Measurements from ENCODE around the gene PRKAB1. TPM values are rescaled to one million over a fixed set of nuclear protein-coding genes. Genes with fewer than 3 reads are reported as not detected.

The PRKAB1 gene
- total RNA-seq, 4 donors from 2014 or later, result 23.3 to 137 (median 37.2) TPM

GRCh38 chr12:119627019-119627643 lies 40.8 kb upstream of the PRKAB1 start:
- ATAC-seq, result no peak
- TF ChIP-seq EP300 (IDR thresholded peaks at IDR 0.05) (no peak), POLR2A (IDR thresholded peaks at IDR 0.05) (no peak), POLR2AphosphoS5 (IDR thresholded peaks at IDR 0.05) (no peak)
- TF ChIP-seq, protein P1, sequence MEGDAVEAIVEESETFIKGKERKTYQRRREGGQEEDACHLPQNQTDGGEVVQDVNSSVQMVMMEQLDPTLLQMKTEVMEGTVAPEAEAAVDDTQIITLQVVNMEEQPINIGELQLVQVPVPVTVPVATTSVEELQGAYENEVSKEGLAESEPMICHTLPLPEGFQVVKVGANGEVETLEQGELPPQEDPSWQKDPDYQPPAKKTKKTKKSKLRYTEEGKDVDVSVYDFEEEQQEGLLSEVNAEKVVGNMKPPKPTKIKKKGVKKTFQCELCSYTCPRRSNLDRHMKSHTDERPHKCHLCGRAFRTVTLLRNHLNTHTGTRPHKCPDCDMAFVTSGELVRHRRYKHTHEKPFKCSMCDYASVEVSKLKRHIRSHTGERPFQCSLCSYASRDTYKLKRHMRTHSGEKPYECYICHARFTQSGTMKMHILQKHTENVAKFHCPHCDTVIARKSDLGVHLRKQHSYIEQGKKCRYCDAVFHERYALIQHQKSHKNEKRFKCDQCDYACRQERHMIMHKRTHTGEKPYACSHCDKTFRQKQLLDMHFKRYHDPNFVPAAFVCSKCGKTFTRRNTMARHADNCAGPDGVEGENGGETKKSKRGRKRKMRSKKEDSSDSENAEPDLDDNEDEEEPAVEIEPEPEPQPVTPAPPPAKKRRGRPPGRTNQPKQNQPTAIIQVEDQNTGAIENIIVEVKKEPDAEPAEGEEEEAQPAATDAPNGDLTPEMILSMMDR (IDR thresholded peaks at IDR 0.05), result no peak
- peaks cover 20% of the 10 kb centered on the region for H3K27me3 ChIP-seq
- no peak overlapping the region for H3K27ac ChIP-seq
- no peaks in the 10 kb centered on the region for H3K36me3 ChIP-seq
- no peak overlapping the region for H3K4me3 ChIP-seq
- H3K9me3 ChIP-seq, result no peaks in the 10 kb centered on the region
- 55 to 72% methylated on average over 6 of the region's 6 CpGs for whole genome bisulfite sequencing, 2 donors (ENCODE audit: low coverage in 1 of 2)
- no peaks in the 10 kb centered on the region for H3K4me1 ChIP-seq

DNA sequence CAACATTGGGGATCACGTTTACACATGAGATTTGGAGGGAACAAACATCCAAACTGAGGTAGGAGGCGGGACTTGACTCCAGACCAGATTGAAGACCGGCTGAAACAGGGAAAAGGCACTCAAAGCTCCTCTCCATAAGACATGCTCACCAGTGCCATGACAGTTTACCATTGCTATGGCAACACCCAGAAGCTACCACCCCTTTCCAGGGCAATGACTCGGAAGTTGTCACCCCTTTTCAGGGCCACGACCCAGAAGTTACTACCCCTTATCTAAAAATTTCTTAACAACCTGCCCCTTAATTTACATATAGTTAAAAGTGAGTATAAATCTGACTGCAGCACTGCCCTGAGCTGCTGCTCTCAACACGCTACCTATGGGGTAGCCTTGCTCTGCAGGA lies 40.2 kb upstream of the PRKAB1 start:
- ATAC-seq, result no peak
- no peak overlapping the region for H3K4me3 ChIP-seq
- H3K4me1 ChIP-seq, result no peaks in the 10 kb centered on the region
- no peaks in the 10 kb centered on the region for H3K36me3 ChIP-seq
- peaks cover 20% of the 10 kb centered on the region for H3K27me3 ChIP-seq
- H3K9me3 ChIP-seq, result no peaks in the 10 kb centered on the region
- TF ChIP-seq POLR2A (IDR thresholded peaks at IDR 0.05) (no peak), POLR2AphosphoS5 (IDR thresholded peaks at IDR 0.05) (no peak), EP300 (IDR thresholded peaks at IDR 0.05) (no peak)
- TF ChIP-seq, protein P1 (IDR thresholded peaks at IDR 0.05), result no peak
- no peak overlapping the region for H3K27ac ChIP-seq
- 77 to 84% methylated on average over 5 to 6 of the region's 6 CpGs for WGBS, 2 donors (ENCODE audit: low coverage in 1 of 2)

DNA sequence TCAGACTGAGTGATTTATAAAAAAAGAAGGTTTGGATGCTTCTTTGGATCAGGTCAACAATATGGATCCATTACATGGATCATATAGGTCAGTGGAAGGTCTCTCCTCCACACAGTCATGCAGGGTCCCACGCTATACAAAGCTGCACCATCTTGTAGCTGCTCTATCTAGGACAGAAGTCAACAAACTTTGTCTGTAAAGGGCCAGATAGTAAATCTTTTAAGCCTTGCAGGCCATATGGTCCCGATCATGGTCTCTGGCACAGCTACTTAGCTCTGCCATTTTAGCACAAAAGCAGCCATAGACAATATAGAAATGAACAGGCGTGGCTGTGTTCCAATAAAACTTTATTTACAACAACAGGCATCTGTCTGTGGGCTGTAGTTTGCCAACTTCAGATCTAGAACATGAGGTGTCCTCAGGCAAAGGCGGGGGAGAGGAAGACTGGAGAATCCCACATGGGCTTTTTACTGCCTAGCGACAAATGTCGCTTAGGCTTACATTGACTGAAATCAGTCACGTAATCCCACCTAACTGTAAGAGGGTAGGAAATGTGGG lies 37.6 kb upstream of the PRKAB1 start:
- H3K27me3 ChIP-seq, result peaks cover 16% of the 10 kb centered on the region
- H3K27ac ChIP-seq, result no peak overlapping the region
- no peaks in the 10 kb centered on the region for H3K9me3 ChIP-seq
- ATAC-seq, result no peak
- H3K4me3 ChIP-seq, result no peak overlapping the region
- WGBS, 2 donors (ENCODE audit: low coverage in 1 of 2), result 86 to 90% methylated on average over 4 to 5 of the region's 7 CpGs
- H3K4me1 ChIP-seq, result no peaks in the 10 kb centered on the region
- TF ChIP-seq POLR2A (IDR thresholded peaks at IDR 0.05) (no peak), EP300 (IDR thresholded peaks at IDR 0.05) (no peak), POLR2AphosphoS5 (IDR thresholded peaks at IDR 0.05) (no peak)
- TF ChIP-seq, protein P1 (IDR thresholded peaks at IDR 0.05), result no peak
- H3K36me3 ChIP-seq, result no peaks in the 10 kb centered on the region

- WGBS, 2 donors (ENCODE audit: low coverage in 1 of 2), result no CpG with 5 or more reads among the region's 1 CpG
- H3K4me3 ChIP-seq, result no peak overlapping the region
- no peak overlapping the region for H3K27ac ChIP-seq
- H3K36me3 ChIP-seq, result no peaks in the 10 kb centered on the region
- H3K9me3 ChIP-seq, result no peaks in the 10 kb centered on the region
- ATAC-seq, result no peak
- H3K4me1 ChIP-seq, result no peaks in the 10 kb centered on the region
- peaks cover 23% of the 10 kb centered on the region for H3K27me3 ChIP-seq
- TF ChIP-seq POLR2A (IDR thresholded peaks at IDR 0.05) (no peak), EP300 (IDR thresholded peaks at IDR 0.05) (no peak), POLR2AphosphoS5 (IDR thresholded peaks at IDR 0.05) (no peak)
- TF ChIP-seq, protein P1 (IDR thresholded peaks at IDR 0.05), result no peak
These were observed 36.9 kb upstream of the PRKAB1 start for GRCh38 chr12:119630962-119631550.

Data from gastroesophageal sphincter (tissue), 4 donors.